ENCODE results near the gene PRAC2. TPM values are rescaled to one million over a fixed set of nuclear protein-coding genes. Genes with fewer than 3 reads are reported as not detected.

The PRAC2 gene
- total and polyA plus RNA-seq, 2 of the 8 experiments (the other 6 are each of a cell fraction or from before 2014, with no cell fraction given) = not detected

DNA sequence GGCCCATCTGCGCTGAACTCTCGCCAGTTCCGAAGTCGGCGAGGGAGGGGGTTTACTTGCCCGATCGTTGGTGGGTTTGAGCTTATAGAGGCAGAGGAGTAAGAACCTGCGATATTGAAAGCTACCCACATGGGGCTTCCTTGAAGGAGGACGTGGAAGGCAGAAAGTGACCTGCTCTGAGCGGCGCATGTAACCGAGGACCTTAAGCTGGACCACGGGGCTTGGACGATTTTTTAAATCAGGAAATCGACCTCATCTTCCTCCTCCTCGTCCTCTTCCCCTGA, 2.0 kb downstream of the PRAC2 start:
- Histone ChIP-seq H3K18ac (ENCODE audit: extremely low read depth, low read length) (no peak overlapping the region), H3K56ac (replicated peaks; ENCODE audit: insufficient read length, low read depth, low read length) (no peak overlapping the region), H2BK12ac (ENCODE audit: low read depth, low read length) (no peak overlapping the region), H3K4ac (replicated peaks; ENCODE audit: insufficient read length, low read depth, low read length) (no peak overlapping the region), H2AK5ac (ENCODE audit: low read depth, low read length) (no peak overlapping the region), H4K5ac (ENCODE audit: insufficient read length, low read depth, low read length) (no peak overlapping the region), H2BK20ac (ENCODE audit: low read length) (no peak overlapping the region), H2BK5ac (ENCODE audit: low read depth, low read length) (no peak overlapping the region), H2BK15ac (ENCODE audit: low read length) (0 out of 2 replicates have a peak overlapping the region, but pooled peaks have one; percentile 46), H3K27ac (ENCODE audit: low read depth, low read length) (no peak overlapping the region), H3K4me2 (ENCODE audit: insufficient read depth in 1 of 2, low read depth in 2 of 2, low read length in 2 of 2) (no peak overlapping the region), H3K27me3 (replicated peaks in 1 of 4; ENCODE audit: control insufficient read depth in 3 of 4, extremely low read depth in 1 of 4, insufficient read depth in 3 of 4, low read length in 3 of 4) (peaks cover 99 to 100% (median 100%) of the 10 kb centered on the region in 4 experiments), H3K9me3 (ENCODE audit: insufficient read depth in 2 of 2, low read depth in 1 of 2, low read length in 1 of 2) (no peaks in the 10 kb centered on the region), H3K36me3 (ENCODE audit: control insufficient read depth in 2 of 4, insufficient read depth in 4 of 4, low read length in 3 of 4) (peaks cover 0 to 2% (median 0%) of the 10 kb centered on the region in 4 experiments; a peak in 1 of 8 replicates), H3K4me3 (ENCODE audit: extremely low read depth in 1 of 4, insufficient read depth in 2 of 4, low read depth in 3 of 4, low read length in 4 of 4) (no peak overlapping the region), H3K23me2 (ENCODE audit: low read depth, low read length) (no peaks in the 10 kb centered on the region), H3K9ac (replicated peaks in 1 of 4; ENCODE audit: extremely low read depth in 1 of 4, low read depth in 3 of 4, low read length in 3 of 4) (no peak overlapping the region), H3K79me2 (ENCODE audit: control insufficient read depth in 1 of 2, insufficient read depth in 2 of 2, low read length in 2 of 2) (no peaks in the 10 kb centered on the region), H2BK120ac (replicated peaks; ENCODE audit: low read depth, low read length) (no peak overlapping the region), H3K79me1 (ENCODE audit: low read depth, low read length) (no peaks in the 10 kb centered on the region; the same call in 1 of the 2 replicates), H2AFZ (ENCODE audit: low read length) (no peak overlapping the region), H3K14ac (ENCODE audit: insufficient read length) (no peak overlapping the region), H4K20me1 (replicated peaks in 1 of 2; ENCODE audit: control insufficient read depth in 1 of 2, insufficient read depth in 2 of 2, low read length in 2 of 2) (peaks cover 21 to 42% of the 10 kb centered on the region in 2 experiments), H4K8ac (ENCODE audit: extremely low read depth, insufficient read depth, low read length) (no peak overlapping the region), H4K91ac (replicated peaks; ENCODE audit: insufficient read length, low read length) (no peak overlapping the region), H3K4me1 (replicated peaks in 1 of 4; ENCODE audit: control insufficient read depth in 3 of 4, insufficient read depth in 4 of 4, low read length in 3 of 4) (peaks cover 10 to 30% (median 12%) of the 10 kb centered on the region in 4 experiments; a peak in 6 of 7 replicates), H3K23ac (ENCODE audit: insufficient read length) (no peak overlapping the region)
- CTCF ChIA-PET (ENCODE audit: partially characterized antibody) = interaction anchor here (0.6 to 13.5 kb wide), 36 partner anchors 11 to 507 kb away, joined by 3 to 147 read pairs (median 10); no protein-coding TSS in a partner anchor
- POLR2A ChIA-PET (ENCODE audit: partially characterized antibody) = interaction anchor here (1.2 kb wide), 1 partner anchor 16 kb away, joined by 3 read pairs; no protein-coding TSS in a partner anchor
- FAIRE-seq = no peak
- WGBS, 2 experiments (ENCODE audit: extremely low coverage in 1 of 2, insufficient coverage in 1 of 2, insufficient read length in 1 of 2, insufficient replicate concordance in 2 of 2, low coverage in 1 of 2, low lambda C conversion rate in 2 of 2, missing lambda C conversion rate in 1 of 2) = 20% methylated on average over 16 of the region's 16 CpGs; no CpG with 5 or more reads in 1 of the 2 experiments
- TF ChIP-seq RNF2 (IDR thresholded peaks at IDR 0.05; ENCODE audit: borderline replicate concordance, low read depth, low read length, missing control alignments, poor library complexity, severe bottlenecking) (peak; percentile 0), KDM5A (IDR thresholded peaks at IDR 0.05; ENCODE audit: low read length) (no peak), POLR2AphosphoS5 (IDR thresholded peaks at IDR 0.05; ENCODE audit: low read depth, low read length) (no peak)
- DNase-seq (ENCODE audit: low read depth in 1 of 2, low spot score in 2 of 2) = no peak

All from H1 (cell line).